ENCODE results near the gene ADPRM. TPM values are rescaled to one million over a fixed set of nuclear protein-coding genes. Genes with fewer than 3 reads are reported as not detected.

The ADPRM gene
- total RNA-seq, 1 donor from 2014 or later: 9.4 TPM

DNA sequence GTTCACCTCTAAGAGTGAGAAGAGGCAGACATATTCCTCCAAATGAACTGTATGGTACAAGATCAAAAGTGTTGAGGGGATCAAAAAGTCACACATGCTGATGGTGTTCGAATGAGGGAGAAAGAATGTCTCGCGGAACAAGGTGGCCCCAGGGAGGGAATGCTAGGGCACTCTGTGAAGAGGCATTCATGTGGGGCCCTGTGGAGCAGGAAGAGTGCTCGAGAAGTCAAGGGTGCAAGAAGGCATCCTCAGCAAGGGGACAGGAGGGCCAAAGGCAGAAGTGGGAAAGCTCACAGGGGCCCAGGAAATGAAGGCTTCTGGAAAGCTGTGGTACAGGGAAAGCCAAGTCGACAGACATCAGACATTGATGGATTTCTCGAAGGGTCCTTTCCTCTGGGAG lies 34.2 kb upstream of the ADPRM start:
- Histone ChIP-seq H3K9me3 (no peaks in the 10 kb centered on the region), H3K27me3 (ENCODE audit: low read depth) (no peaks in the 10 kb centered on the region), H3K27ac (no peak overlapping the region), H3K4me3 (no peak overlapping the region), H3K4me1 (no peaks in the 10 kb centered on the region), H3K36me3 (no peaks in the 10 kb centered on the region)
- TF ChIP-seq, protein P1, sequence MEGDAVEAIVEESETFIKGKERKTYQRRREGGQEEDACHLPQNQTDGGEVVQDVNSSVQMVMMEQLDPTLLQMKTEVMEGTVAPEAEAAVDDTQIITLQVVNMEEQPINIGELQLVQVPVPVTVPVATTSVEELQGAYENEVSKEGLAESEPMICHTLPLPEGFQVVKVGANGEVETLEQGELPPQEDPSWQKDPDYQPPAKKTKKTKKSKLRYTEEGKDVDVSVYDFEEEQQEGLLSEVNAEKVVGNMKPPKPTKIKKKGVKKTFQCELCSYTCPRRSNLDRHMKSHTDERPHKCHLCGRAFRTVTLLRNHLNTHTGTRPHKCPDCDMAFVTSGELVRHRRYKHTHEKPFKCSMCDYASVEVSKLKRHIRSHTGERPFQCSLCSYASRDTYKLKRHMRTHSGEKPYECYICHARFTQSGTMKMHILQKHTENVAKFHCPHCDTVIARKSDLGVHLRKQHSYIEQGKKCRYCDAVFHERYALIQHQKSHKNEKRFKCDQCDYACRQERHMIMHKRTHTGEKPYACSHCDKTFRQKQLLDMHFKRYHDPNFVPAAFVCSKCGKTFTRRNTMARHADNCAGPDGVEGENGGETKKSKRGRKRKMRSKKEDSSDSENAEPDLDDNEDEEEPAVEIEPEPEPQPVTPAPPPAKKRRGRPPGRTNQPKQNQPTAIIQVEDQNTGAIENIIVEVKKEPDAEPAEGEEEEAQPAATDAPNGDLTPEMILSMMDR (IDR thresholded peaks at IDR 0.05): no peak
- ATAC-seq: no peak
- DNase-seq: no peak
- intact Hi-C loops (cut with DNase I): no loop called here

DNA sequence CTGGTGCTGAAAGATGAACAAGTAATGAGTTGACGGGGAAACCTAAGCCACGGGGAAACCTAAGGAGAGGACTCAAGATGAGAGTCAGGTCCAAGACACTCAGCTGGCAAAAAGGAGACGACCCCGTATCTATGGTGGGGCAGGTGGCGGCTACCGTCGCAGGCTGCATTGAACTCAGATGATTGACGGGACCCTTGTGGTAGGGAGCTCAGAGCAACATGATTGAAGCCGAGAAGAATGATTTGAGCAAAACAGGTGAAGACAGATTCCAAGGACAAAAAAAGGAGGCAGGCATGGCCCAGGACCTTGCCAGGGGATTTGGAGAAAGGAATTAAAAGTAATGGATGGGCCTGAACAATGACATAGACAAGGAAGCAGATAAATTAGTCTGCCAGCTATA lies 32.8 kb upstream of the ADPRM start:
- no peaks in the 10 kb centered on the region for H3K4me1 ChIP-seq
- no peaks in the 10 kb centered on the region for H3K27me3 ChIP-seq (ENCODE audit: low read depth)
- H3K9me3 ChIP-seq: no peaks in the 10 kb centered on the region
- intact Hi-C loops (cut with DNase I): no loop called here
- H3K36me3 ChIP-seq: no peaks in the 10 kb centered on the region
- TF ChIP-seq, protein P1 (IDR thresholded peaks at IDR 0.05): no peak
- no peak overlapping the region for H3K27ac ChIP-seq
- H3K4me3 ChIP-seq: no peak overlapping the region
- DNase-seq (no peak), ATAC-seq (no peak)

DNA sequence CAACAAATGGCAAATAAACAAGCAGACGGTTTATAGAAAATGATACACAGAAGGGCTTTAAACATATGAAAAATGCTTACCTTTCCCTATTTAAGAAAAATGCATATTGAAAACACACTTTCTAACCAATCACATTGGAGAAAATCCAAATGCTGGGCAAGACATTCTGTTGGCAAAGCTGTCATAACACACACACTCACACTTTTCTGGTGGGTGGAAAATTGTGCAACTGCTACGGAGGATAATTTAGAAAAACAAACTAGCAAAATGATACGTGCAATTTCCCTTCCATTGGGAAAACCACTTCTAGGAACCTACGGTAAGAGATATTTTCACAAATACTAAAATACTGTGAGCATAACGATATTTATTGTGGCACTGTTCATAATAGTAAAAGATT lies 30.5 kb upstream of the ADPRM start:
- H3K4me3 ChIP-seq: no peak overlapping the region
- H3K9me3 ChIP-seq: no peaks in the 10 kb centered on the region
- TF ChIP-seq, protein P1 (IDR thresholded peaks at IDR 0.05): no peak
- DNase-seq (no peak), ATAC-seq (no peak)
- H3K36me3 ChIP-seq: no peaks in the 10 kb centered on the region
- H3K4me1 ChIP-seq: no peaks in the 10 kb centered on the region
- H3K27me3 ChIP-seq (ENCODE audit: low read depth): no peaks in the 10 kb centered on the region
- no peak overlapping the region for H3K27ac ChIP-seq
- intact Hi-C loops (cut with DNase I): no loop called here

DNA sequence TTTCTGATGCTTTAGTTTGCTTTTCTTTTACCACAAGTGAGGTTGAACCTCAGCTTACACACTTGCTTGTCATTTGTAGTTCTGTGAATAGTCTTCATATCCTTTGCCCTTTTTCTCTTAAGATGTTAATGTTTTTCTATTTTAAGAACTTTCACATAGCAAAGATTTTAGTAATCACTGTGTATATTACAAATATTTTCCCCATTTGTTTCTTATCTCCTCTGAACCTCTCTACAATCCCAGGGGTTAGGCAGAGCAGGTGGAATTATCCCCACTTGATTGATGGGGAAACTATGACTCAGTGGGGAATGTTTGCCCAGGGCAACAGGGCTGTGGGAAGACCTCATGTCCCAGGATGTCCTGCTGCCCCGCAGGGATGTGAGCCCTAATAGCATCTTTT lies 28.6 kb upstream of the ADPRM start:
- TF ChIP-seq, protein P1 (IDR thresholded peaks at IDR 0.05): no peak
- no peaks in the 10 kb centered on the region for H3K9me3 ChIP-seq
- no peak overlapping the region for H3K27ac ChIP-seq
- intact Hi-C loops (cut with DNase I): no loop called here
- H3K27me3 ChIP-seq (ENCODE audit: low read depth): no peaks in the 10 kb centered on the region
- DNase-seq: no peak
- ATAC-seq: no peak
- no peak overlapping the region for H3K4me3 ChIP-seq
- H3K4me1 ChIP-seq: no peaks in the 10 kb centered on the region
- H3K36me3 ChIP-seq: peaks cover 3% of the 10 kb centered on the region

DNA sequence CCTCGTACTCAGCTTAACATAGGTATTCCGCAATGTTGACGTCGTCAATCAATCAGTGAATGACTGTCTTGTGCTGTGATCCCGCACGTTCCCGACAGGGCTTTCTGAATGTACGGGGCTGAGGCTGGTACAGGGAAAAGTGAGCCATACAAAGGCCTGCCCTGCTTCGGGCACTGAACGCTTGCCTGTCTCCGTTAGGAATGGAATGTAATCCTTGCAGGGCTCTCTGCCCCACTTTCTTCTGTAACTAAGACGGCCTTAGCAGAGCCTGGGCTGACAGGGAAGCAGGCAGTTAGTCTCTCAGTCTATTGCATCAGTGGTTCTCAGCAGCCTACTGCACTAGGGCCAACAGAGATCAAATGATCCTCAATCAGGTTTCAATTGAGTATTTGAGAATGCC lies 24.1 kb upstream of the ADPRM start:
- Histone ChIP-seq H3K4me3 (no peak overlapping the region), H3K9me3 (no peaks in the 10 kb centered on the region), H3K4me1 (no peaks in the 10 kb centered on the region), H3K27ac (no peak overlapping the region), H3K27me3 (ENCODE audit: low read depth) (no peaks in the 10 kb centered on the region), H3K36me3 (peaks cover 44% of the 10 kb centered on the region)
- no peak for ATAC-seq
- TF ChIP-seq, protein P1 (IDR thresholded peaks at IDR 0.05): no peak
- no peak for DNase-seq
- intact Hi-C loops (cut with DNase I): no loop called here

DNA sequence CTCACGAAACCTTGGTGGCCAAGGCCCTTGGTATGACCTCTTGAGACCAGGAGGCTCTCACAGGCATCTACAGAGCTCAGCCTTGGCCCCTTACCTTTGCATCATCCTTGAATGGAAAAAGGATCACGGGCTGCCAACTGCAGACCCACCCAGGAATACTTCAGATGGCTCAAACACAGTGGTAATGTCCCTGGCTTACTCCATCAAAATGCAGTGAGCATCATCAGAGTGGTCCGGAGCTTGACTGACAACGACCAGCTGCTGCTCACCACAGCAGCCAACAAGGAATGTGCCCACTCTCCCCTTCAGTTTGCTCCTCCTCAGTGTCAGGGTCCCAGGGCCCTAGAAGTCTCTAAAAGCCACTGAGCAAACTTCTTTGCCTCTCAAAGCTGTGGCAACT lies 22.7 kb upstream of the ADPRM start:
- H3K36me3 ChIP-seq: peaks cover 49% of the 10 kb centered on the region
- intact Hi-C loops (cut with DNase I): no loop called here
- no peak overlapping the region for H3K4me3 ChIP-seq

More for the DNA sequence above, 22.7 kb upstream of the ADPRM start:
- no peaks in the 10 kb centered on the region for H3K4me1 ChIP-seq
- ATAC-seq: no peak
- no peak for DNase-seq
- no peaks in the 10 kb centered on the region for H3K9me3 ChIP-seq
- no peaks in the 10 kb centered on the region for H3K27me3 ChIP-seq (ENCODE audit: low read depth)
- TF ChIP-seq, protein P1 (IDR thresholded peaks at IDR 0.05): no peak
- H3K27ac ChIP-seq: no peak overlapping the region
